Measurements from ENCODE around the gene CTR9. TPM values are rescaled to one million over a fixed set of nuclear protein-coding genes. Genes with fewer than 3 reads are reported as not detected.

Gene CTR9
- total and polyA plus RNA-seq, 2 of the 13 experiments (the other 11 are each of a cell fraction or from before 2014, with no cell fraction given): 6.6 to 22.1 TPM

DNA sequence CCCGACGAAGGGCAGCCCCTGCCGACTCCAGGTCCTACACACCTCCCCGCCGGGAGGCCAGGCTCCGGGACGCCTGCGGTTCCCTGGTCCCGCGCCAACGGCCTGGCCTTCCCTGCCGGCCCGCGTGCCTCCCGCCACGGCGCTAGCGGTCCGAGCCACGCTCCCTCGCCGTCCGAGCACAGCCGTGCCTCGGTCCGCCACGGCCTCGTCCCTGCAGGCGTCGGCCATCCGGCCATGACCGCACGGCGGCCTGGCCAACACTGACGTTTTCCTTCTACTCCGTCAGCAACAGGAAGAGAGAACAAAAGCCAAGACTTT, 57.1 kb downstream of the CTR9 start (continued):
- TF ChIP-seq, protein P1, sequence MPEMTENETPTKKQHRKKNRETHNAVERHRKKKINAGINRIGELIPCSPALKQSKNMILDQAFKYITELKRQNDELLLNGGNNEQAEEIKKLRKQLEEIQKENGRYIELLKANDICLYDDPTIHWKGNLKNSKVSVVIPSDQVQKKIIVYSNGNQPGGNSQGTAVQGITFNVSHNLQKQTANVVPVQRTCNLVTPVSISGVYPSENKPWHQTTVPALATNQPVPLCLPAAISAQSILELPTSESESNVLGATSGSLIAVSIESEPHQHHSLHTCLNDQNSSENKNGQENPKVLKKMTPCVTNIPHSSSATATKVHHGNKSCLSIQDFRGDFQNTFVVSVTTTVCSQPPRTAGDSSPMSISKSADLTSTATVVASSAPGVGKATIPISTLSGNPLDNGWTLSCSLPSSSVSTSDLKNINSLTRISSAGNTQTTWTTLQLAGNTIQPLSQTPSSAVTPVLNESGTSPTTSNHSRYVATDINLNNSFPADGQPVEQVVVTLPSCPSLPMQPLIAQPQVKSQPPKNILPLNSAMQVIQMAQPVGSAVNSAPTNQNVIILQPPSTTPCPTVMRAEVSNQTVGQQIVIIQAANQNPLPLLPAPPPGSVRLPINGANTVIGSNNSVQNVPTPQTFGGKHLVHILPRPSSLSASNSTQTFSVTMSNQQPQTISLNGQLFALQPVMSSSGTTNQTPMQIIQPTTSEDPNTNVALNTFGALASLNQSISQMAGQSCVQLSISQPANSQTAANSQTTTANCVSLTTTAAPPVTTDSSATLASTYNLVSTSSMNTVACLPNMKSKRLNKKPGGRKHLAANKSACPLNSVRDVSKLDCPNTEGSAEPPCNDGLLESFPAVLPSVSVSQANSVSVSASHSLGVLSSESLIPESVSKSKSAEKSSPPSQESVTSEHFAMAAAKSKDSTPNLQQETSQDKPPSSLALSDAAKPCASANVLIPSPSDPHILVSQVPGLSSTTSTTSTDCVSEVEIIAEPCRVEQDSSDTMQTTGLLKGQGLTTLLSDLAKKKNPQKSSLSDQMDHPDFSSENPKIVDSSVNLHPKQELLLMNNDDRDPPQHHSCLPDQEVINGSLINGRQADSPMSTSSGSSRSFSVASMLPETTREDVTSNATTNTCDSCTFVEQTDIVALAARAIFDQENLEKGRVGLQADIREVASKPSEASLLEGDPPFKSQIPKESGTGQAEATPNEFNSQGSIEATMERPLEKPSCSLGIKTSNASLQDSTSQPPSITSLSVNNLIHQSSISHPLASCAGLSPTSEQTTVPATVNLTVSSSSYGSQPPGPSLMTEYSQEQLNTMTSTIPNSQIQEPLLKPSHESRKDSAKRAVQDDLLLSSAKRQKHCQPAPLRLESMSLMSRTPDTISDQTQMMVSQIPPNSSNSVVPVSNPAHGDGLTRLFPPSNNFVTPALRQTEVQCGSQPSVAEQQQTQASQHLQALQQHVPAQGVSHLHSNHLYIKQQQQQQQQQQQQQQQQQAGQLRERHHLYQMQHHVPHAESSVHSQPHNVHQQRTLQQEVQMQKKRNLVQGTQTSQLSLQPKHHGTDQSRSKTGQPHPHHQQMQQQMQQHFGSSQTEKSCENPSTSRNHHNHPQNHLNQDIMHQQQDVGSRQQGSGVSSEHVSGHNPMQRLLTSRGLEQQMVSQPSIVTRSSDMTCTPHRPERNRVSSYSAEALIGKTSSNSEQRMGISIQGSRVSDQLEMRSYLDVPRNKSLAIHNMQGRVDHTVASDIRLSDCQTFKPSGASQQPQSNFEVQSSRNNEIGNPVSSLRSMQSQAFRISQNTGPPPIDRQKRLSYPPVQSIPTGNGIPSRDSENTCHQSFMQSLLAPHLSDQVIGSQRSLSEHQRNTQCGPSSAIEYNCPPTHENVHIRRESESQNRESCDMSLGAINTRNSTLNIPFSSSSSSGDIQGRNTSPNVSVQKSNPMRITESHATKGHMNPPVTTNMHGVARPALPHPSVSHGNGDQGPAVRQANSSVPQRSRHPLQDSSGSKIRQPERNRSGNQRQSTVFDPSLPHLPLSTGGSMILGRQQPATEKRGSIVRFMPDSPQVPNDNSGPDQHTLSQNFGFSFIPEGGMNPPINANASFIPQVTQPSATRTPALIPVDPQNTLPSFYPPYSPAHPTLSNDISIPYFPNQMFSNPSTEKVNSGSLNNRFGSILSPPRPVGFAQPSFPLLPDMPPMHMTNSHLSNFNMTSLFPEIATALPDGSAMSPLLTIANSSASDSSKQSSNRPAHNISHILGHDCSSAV (CRISPR knock-in tag; IDR thresholded peaks at IDR 0.05; ENCODE audit: borderline replicate concordance): no peak
- TF ChIP-seq FOSL1 (CRISPR knock-in tag; IDR thresholded peaks at IDR 0.05; ENCODE audit: borderline replicate concordance) (no peak), MNT (IDR thresholded peaks at IDR 0.05) (no peak), ZNF768 (CRISPR knock-in tag; IDR thresholded peaks at IDR 0.05) (no peak), ZSCAN21 (CRISPR knock-in tag; IDR thresholded peaks at IDR 0.05; ENCODE audit: borderline replicate concordance) (0 out of 2 replicates have a peak, but pooled peaks have one; percentile 4), TCF12 (IDR thresholded peaks at IDR 0.05) (no peak), TCF12 (CRISPR knock-in tag; IDR thresholded peaks at IDR 0.05) (peak; percentile 75; the same call in 1 of the 2 replicates), ZNF253 (CRISPR knock-in tag; IDR thresholded peaks at IDR 0.05; ENCODE audit: borderline replicate concordance) (no peak), DMTF1 (CRISPR knock-in tag; IDR thresholded peaks at IDR 0.05) (no peak), AKAP8 (CRISPR knock-in tag; IDR thresholded peaks at IDR 0.05) (0 out of 2 replicates have a peak, but pooled peaks have one; percentile 30), ZFP37 (CRISPR knock-in tag; IDR thresholded peaks at IDR 0.05; ENCODE audit: borderline replicate concordance) (no peak), YEATS4 (CRISPR knock-in tag; IDR thresholded peaks at IDR 0.05; ENCODE audit: borderline replicate concordance) (no peak)
- TF ChIP-seq, protein P2, sequence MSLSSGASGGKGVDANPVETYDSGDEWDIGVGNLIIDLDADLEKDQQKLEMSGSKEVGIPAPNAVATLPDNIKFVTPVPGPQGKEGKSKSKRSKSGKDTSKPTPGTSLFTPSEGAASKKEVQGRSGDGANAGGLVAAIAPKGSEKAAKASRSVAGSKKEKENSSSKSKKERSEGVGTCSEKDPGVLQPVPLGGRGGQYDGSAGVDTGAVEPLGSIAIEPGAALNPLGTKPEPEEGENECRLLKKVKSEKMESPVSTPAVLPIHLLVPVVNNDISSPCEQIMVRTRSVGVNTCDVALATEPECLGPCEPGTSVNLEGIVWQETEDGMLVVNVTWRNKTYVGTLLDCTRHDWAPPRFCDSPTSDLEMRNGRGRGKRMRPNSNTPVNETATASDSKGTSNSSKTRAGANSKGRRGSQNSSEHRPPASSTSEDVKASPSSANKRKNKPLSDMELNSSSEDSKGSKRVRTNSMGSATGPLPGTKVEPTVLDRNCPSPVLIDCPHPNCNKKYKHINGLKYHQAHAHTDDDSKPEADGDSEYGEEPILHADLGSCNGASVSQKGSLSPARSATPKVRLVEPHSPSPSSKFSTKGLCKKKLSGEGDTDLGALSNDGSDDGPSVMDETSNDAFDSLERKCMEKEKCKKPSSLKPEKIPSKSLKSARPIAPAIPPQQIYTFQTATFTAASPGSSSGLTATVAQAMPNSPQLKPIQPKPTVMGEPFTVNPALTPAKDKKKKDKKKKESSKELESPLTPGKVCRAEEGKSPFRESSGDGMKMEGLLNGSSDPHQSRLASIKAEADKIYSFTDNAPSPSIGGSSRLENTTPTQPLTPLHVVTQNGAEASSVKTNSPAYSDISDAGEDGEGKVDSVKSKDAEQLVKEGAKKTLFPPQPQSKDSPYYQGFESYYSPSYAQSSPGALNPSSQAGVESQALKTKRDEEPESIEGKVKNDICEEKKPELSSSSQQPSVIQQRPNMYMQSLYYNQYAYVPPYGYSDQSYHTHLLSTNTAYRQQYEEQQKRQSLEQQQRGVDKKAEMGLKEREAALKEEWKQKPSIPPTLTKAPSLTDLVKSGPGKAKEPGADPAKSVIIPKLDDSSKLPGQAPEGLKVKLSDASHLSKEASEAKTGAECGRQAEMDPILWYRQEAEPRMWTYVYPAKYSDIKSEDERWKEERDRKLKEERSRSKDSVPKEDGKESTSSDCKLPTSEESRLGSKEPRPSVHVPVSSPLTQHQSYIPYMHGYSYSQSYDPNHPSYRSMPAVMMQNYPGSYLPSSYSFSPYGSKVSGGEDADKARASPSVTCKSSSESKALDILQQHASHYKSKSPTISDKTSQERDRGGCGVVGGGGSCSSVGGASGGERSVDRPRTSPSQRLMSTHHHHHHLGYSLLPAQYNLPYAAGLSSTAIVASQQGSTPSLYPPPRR (CRISPR knock-in tag; IDR thresholded peaks at IDR 0.05; ENCODE audit: borderline replicate concordance): no peak

Data from HepG2 (cell line).